Activated CD4-positive, alpha-beta memory T cell treated with anti-CD3 and anti-CD28 coated beads for 36 hours (primary cell): Measurements from ENCODE around the gene AGBL4. TPM values are rescaled to one million over a fixed set of nuclear protein-coding genes. Genes with fewer than 3 reads are reported as not detected.

Source experiments
- CTCF ChIA-PET: fragments of 350-600 bp; sonication (Branson Sonifier 250); formaldehyde crosslinking; loops from one replicate; lab custom pipeline; 2021; ENCODE audit warnings: antibody characterized with exemption, inconsistent platforms; lab: Charles Lee
- POLR2A ChIA-PET: fragments of 350-600 bp; sonication (Branson Sonifier 250); formaldehyde crosslinking; loops from one replicate; lab custom pipeline; 2021; ENCODE audit warnings: antibody characterized with exemption; lab: Charles Lee
- DNase-seq: peaks from one replicate; pipeline ENCODE4 v3.0.0-alpha.2; 2020
- H3K27ac Mint-ChIP-seq: one replicate; pipeline ENCODE4 v1.8.0; 2021; ENCODE audit warnings: mixed read lengths
- H3K27me3 Mint-ChIP-seq: one replicate; pipeline ENCODE4 v1.8.0; 2021; ENCODE audit warnings: mixed read lengths
- H3K36me3 Mint-ChIP-seq: one replicate; pipeline ENCODE4 v1.8.0; 2021; ENCODE audit warnings: mixed read lengths
- H3K4me1 Mint-ChIP-seq: one replicate; pipeline ENCODE4 v1.8.0; 2021; ENCODE audit warnings: low read depth, mixed read lengths
- H3K4me3 Mint-ChIP-seq: one replicate; pipeline ENCODE4 v1.8.0; 2021; ENCODE audit warnings: mild to moderate bottlenecking, mixed read lengths
- H3K9me3 Mint-ChIP-seq: one replicate; pipeline ENCODE4 v1.8.0; 2021; ENCODE audit warnings: mixed read lengths
- intact Hi-C: fragments of 100-400 bp; cut with micrococcal nuclease; formaldehyde crosslinking; loops from one replicate; pipeline ENCODE4 v1.15.1; 2023
- total RNA-seq, 2 experiments: library from RNA; stranded (reverse); gene quantifications; one replicate each; pipeline ENCODE4 v1.2.3, GENCODE V29; 2021

Gene AGBL4
- total RNA-seq, 2 experiments from 2014 or later, result not detected

DNA sequence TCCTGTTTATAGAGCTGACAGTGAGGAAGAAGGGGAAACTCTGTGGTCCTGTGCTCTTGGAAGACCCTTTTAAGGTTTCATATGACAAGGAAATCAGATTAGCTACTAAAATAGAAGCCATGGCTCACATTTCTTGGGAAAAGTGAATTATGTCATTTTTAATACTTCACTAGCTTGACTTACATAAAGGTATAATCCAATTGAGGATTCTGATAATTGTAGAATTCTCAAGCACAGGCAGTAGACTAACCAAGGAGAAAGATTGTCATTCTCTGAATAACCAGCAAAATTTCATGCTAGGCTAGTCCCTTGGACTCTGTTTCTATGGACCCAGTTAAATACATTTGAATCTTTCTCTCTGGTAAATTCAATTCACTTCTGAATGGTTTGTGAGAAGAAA, 634.1 kb downstream of the AGBL4 start:
- Mint-ChIP-seq H3K27me3 (no peaks in the 10 kb centered on the region), H3K4me1 (no peaks in the 10 kb centered on the region), H3K9me3 (peaks cover under 1% of the 10 kb centered on the region), H3K27ac (no peak overlapping the region), H3K36me3 (no peaks in the 10 kb centered on the region), H3K4me3 (no peak overlapping the region)
- CTCF ChIA-PET, result no interaction called here
- POLR2A ChIA-PET, result no interaction called here
- intact Hi-C loops, result no loop called here
- DNase-seq, result no peak

DNA sequence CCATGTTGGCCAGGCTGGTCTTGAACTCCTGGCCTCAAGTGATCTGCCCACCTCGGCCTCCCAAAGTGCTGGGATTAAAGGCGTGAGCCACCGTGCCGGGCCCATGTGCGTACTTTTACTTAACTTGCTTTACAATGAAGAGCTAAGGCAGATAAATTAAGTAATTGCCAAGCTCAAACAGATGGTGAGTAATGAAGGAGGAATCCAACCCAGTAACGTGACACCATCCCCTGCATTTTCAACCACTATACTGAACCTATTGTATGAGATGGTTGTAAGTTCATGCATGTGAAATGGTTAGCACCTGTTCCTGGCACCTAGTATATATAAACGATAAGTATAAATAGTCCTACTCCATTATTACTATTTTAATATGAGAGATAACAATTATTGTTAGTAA, 659.1 kb downstream of the AGBL4 start:
- intact Hi-C loops, result no loop called here
- Mint-ChIP-seq H3K9me3 (no peaks in the 10 kb centered on the region), H3K27me3 (no peaks in the 10 kb centered on the region), H3K27ac (no peak overlapping the region), H3K4me1 (no peaks in the 10 kb centered on the region), H3K4me3 (no peak overlapping the region), H3K36me3 (no peaks in the 10 kb centered on the region)
- no peak for DNase-seq
- ChIA-PET CTCF (no interaction called here), POLR2A (no interaction called here)

DNA sequence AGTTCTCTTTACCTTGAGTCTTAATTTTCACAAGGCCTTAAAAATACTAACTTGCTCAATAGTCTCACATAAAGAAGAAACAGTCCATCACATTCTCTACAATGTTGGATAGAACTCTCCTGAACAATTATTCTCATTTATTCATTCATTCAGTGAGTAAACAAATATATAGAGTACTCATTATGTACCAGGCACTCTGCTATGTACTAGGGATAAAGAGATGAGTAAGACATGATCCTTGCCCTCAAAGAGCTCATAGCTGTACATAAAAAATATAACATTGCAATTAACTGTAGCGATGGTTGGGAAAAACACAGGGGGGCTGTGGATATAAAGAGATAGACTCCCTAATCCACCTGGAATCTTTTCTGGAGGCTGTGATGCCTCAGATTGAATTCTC, 660.1 kb downstream of the AGBL4 start:
- CTCF ChIA-PET, result no interaction called here

DNA sequence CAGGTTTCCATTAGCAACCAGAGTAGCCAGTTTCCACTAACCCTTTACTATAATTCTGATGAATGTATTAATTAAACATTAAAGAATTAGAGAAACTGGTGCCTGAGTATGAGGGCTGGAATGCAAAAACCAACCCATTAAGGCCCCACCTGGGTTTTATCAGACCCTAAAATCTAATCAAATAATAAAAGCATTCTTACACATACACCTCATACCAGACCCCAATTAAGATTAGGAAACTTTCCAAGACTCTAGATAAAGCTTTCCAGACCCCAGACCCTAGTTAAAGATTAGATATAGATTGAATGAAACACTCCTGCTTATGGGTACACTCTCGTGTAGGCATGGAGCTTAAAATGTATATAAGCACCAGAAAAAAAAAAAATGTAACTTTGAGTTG, 665.7 kb downstream of the AGBL4 start:
- H3K4me3 Mint-ChIP-seq, result no peak overlapping the region
- no peaks in the 10 kb centered on the region for H3K36me3 Mint-ChIP-seq
- intact Hi-C loops, result no loop called here
- no peaks in the 10 kb centered on the region for H3K27me3 Mint-ChIP-seq
- ChIA-PET CTCF (no interaction called here), POLR2A (no interaction called here)
- DNase-seq, result no peak
- H3K27ac Mint-ChIP-seq, result no peak overlapping the region
- H3K4me1 Mint-ChIP-seq, result no peaks in the 10 kb centered on the region
- no peaks in the 10 kb centered on the region for H3K9me3 Mint-ChIP-seq

More for the DNA sequence above, 660.1 kb downstream of the AGBL4 start:
- no peak for DNase-seq
- intact Hi-C loops, result no loop called here
- Mint-ChIP-seq H3K4me1 (no peaks in the 10 kb centered on the region), H3K4me3 (no peak overlapping the region), H3K27me3 (no peaks in the 10 kb centered on the region), H3K9me3 (no peaks in the 10 kb centered on the region), H3K27ac (no peak overlapping the region), H3K36me3 (no peaks in the 10 kb centered on the region)
- POLR2A ChIA-PET, result no interaction called here

DNA sequence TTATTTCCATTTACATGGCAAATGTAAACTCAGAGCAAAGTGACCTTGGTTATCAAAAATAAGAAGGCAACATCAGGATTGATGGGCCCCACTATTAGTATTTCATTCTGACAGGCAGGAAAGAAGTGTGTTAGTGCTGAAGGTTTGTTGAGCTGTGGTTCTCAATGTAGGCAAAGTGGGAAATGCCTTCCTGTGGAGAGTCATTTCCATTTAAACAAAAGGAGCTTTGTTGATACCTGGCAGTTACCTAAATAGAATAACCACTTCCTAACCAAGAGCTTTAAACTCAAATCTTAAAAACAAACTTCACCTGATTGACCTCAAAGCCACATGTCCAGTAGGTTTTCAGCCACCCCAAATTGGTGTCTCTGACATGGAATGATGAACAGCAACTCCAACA, 667.2 kb downstream of the AGBL4 start:
- no peaks in the 10 kb centered on the region for H3K36me3 Mint-ChIP-seq
- CTCF ChIA-PET, result no interaction called here
- intact Hi-C loops, result no loop called here

GRCh38 chr1:49351768-49352167, 672.0 kb downstream of the AGBL4 start:
- Mint-ChIP-seq H3K36me3 (no peaks in the 10 kb centered on the region), H3K4me1 (no peaks in the 10 kb centered on the region), H3K9me3 (peaks cover 9% of the 10 kb centered on the region), H3K4me3 (no peak overlapping the region), H3K27ac (no peak overlapping the region), H3K27me3 (no peaks in the 10 kb centered on the region)
- intact Hi-C loops, result no loop called here
- ChIA-PET CTCF (no interaction called here), POLR2A (no interaction called here)
- no peak for DNase-seq

More for the DNA sequence above, 667.2 kb downstream of the AGBL4 start:
- no peak for DNase-seq
- Mint-ChIP-seq H3K27ac (no peak overlapping the region), H3K4me3 (no peak overlapping the region), H3K4me1 (no peaks in the 10 kb centered on the region), H3K27me3 (no peaks in the 10 kb centered on the region), H3K9me3 (no peaks in the 10 kb centered on the region)
- POLR2A ChIA-PET, result no interaction called here

DNA sequence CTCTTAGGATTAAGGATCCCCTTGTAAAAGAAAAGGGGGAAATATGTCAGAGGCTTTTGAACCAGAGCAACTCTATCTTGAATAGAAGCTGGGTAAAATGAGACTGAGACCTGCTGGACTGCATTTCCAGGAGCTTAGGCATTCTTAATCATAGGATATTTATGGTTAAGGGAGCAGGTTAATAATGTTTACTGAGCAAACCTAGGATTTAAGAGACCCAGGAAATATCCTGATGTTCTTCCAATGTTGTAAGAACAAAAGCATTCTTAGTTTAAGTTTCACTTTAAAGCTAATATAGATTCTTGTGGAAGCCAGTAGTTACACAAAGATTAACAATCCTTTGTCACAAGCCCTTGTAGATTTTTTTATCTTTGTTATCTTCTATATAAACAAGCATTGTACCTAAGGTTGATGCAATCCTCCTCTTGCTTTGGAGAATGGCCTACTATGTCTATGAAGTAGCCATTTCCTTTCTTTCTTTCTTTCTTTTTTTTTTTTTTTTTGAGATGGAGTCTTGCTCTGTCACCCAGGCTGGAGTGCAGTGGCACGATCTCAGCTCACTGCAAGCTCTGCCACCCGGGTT, 676.9 kb downstream of the AGBL4 start:
- Mint-ChIP-seq H3K4me3 (no peak overlapping the region), H3K9me3 (peaks cover 18% of the 10 kb centered on the region), H3K27me3 (no peaks in the 10 kb centered on the region), H3K4me1 (no peaks in the 10 kb centered on the region), H3K27ac (no peak overlapping the region), H3K36me3 (no peaks in the 10 kb centered on the region)
- DNase-seq, result no peak
- ChIA-PET POLR2A (no interaction called here), CTCF (no interaction called here)
- intact Hi-C loops, result no loop called here

- intact Hi-C loops, result no loop called here
- H3K27me3 Mint-ChIP-seq, result no peaks in the 10 kb centered on the region
- no peaks in the 10 kb centered on the region for H3K4me1 Mint-ChIP-seq
- H3K36me3 Mint-ChIP-seq, result no peaks in the 10 kb centered on the region
- H3K9me3 Mint-ChIP-seq, result peaks cover 9% of the 10 kb centered on the region
- H3K27ac Mint-ChIP-seq, result no peak overlapping the region
- H3K4me3 Mint-ChIP-seq, result no peak overlapping the region
- ChIA-PET CTCF (no interaction called here), POLR2A (no interaction called here)
- no peak for DNase-seq
Observed at GRCh38 chr1:49340576-49340975, 683.2 kb downstream of the AGBL4 start.

GRCh38 chr1:49339043-49339442, 684.7 kb downstream of the AGBL4 start:
- Mint-ChIP-seq H3K9me3 (no peaks in the 10 kb centered on the region), H3K4me3 (no peak overlapping the region), H3K27ac (no peak overlapping the region), H3K4me1 (no peaks in the 10 kb centered on the region), H3K36me3 (no peaks in the 10 kb centered on the region), H3K27me3 (no peaks in the 10 kb centered on the region)
- intact Hi-C loops, result no loop called here
- ChIA-PET POLR2A (no interaction called here), CTCF (no interaction called here)
- DNase-seq, result no peak

DNA sequence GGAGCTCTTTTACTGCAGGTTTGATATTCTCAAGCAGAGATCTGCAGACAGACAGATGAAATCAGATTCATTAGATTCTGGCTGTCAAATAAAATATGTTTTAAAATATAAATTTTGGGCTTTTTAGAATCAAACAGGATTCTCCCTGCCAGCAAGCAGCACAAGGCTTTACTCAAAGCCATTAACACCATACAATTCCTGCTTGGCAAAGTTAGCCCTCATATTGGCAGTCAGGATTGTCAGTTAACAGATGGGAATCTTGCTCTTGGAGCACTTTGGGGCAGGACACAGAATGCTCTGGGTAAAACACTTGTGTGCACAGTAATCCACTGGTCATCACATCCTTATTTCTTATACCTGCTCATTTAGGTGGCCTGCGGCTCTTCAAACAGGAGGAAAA, 686.5 kb downstream of the AGBL4 start:
- no peaks in the 10 kb centered on the region for H3K9me3 Mint-ChIP-seq

GRCh38 chr1:49333906-49334305, 689.8 kb downstream of the AGBL4 start:
- POLR2A ChIA-PET, result no interaction called here
- intact Hi-C loops, result no loop called here
- CTCF ChIA-PET, result no interaction called here
- no peaks in the 10 kb centered on the region for H3K36me3 Mint-ChIP-seq
- H3K27ac Mint-ChIP-seq, result no peak overlapping the region
- no peak for DNase-seq
- no peaks in the 10 kb centered on the region for H3K9me3 Mint-ChIP-seq
- no peaks in the 10 kb centered on the region for H3K4me1 Mint-ChIP-seq
- H3K27me3 Mint-ChIP-seq, result no peaks in the 10 kb centered on the region
- no peak overlapping the region for H3K4me3 Mint-ChIP-seq

More for the DNA sequence above, 686.5 kb downstream of the AGBL4 start:
- Mint-ChIP-seq H3K4me1 (no peaks in the 10 kb centered on the region), H3K27me3 (no peaks in the 10 kb centered on the region), H3K4me3 (no peak overlapping the region), H3K27ac (no peak overlapping the region), H3K36me3 (no peaks in the 10 kb centered on the region)
- DNase-seq, result no peak
- POLR2A ChIA-PET, result no interaction called here
- CTCF ChIA-PET, result no interaction called here
- intact Hi-C loops, result no loop called here

GRCh38 chr1:49331066-49331852, 692.5 kb downstream of the AGBL4 start:
- H3K27me3 Mint-ChIP-seq, result no peaks in the 10 kb centered on the region
- POLR2A ChIA-PET, result no interaction called here
- H3K4me3 Mint-ChIP-seq, result no peak overlapping the region
- no peaks in the 10 kb centered on the region for H3K4me1 Mint-ChIP-seq
- no peaks in the 10 kb centered on the region for H3K9me3 Mint-ChIP-seq
- H3K27ac Mint-ChIP-seq, result no peak overlapping the region
- no peak for DNase-seq
- CTCF ChIA-PET, result no interaction called here
- H3K36me3 Mint-ChIP-seq, result no peaks in the 10 kb centered on the region
- intact Hi-C loops, result no loop called here
